ENCODE measurements around the gene ZFC3H1. TPM values are rescaled to one million over a fixed set of nuclear protein-coding genes. Genes with fewer than 3 reads are reported as not detected.

Gene ZFC3H1
- total and polyA plus RNA-seq, 9 of the 15 experiments (the other 6 are each of a cell fraction or from before 2014, with no cell fraction given), result 14.8 to 80.5 (median 22.1) TPM

DNA sequence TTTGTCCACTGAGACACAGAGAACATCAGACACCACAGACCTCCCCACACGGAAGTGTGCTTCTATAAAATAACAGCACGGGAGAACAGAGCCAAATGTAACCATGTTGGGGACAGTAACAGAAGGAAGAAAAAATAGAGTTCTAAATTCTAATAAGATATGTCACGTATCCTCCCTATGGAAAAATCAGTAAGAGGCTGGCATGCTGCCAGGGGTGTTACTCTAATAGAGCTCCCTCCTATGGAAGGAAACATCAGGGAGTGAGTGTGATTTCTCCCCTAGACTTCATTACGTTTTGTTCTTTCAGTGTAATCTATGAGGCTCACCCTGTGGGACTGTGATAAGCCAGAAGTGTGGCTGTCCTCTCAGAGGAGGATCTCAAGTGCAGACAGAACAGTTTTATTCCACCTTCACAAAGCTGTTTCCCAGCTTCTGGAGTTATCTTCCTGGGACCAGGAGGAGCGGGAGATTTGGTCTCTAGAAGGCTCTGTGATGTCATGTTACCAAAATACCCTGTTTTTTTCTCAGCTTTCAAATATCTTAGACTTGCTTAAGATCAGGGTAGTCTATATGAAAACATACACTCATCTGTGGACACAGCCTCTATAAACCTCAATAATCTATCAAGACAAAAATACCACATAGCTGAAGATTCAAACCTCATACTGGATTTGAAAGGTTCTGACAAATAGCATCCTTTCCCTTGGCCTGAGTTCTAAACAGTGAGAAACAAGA, 69.3 kb downstream of the ZFC3H1 start (continued):
- TF ChIP-seq, protein P1, sequence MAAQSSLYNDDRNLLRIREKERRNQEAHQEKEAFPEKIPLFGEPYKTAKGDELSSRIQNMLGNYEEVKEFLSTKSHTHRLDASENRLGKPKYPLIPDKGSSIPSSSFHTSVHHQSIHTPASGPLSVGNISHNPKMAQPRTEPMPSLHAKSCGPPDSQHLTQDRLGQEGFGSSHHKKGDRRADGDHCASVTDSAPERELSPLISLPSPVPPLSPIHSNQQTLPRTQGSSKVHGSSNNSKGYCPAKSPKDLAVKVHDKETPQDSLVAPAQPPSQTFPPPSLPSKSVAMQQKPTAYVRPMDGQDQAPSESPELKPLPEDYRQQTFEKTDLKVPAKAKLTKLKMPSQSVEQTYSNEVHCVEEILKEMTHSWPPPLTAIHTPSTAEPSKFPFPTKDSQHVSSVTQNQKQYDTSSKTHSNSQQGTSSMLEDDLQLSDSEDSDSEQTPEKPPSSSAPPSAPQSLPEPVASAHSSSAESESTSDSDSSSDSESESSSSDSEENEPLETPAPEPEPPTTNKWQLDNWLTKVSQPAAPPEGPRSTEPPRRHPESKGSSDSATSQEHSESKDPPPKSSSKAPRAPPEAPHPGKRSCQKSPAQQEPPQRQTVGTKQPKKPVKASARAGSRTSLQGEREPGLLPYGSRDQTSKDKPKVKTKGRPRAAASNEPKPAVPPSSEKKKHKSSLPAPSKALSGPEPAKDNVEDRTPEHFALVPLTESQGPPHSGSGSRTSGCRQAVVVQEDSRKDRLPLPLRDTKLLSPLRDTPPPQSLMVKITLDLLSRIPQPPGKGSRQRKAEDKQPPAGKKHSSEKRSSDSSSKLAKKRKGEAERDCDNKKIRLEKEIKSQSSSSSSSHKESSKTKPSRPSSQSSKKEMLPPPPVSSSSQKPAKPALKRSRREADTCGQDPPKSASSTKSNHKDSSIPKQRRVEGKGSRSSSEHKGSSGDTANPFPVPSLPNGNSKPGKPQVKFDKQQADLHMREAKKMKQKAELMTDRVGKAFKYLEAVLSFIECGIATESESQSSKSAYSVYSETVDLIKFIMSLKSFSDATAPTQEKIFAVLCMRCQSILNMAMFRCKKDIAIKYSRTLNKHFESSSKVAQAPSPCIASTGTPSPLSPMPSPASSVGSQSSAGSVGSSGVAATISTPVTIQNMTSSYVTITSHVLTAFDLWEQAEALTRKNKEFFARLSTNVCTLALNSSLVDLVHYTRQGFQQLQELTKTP (IDR thresholded peaks at IDR 0.05; ENCODE audit: low read depth in 1 of 2, partially characterized antibody in 2 of 2), result no peak
- no peak for TF ChIP-seq RUNX1 (IDR thresholded peaks at IDR 0.05; ENCODE audit: low read depth)
- no peak for TF ChIP-seq MCM5 (IDR thresholded peaks at IDR 0.05; ENCODE audit: low read depth)
- TF ChIP-seq ZZZ3 (IDR thresholded peaks at IDR 0.05), result no peak
- no peak for TF ChIP-seq PURB (CRISPR knock-in tag; IDR thresholded peaks at IDR 0.05; ENCODE audit: low read depth)
- TF ChIP-seq, protein P2, sequence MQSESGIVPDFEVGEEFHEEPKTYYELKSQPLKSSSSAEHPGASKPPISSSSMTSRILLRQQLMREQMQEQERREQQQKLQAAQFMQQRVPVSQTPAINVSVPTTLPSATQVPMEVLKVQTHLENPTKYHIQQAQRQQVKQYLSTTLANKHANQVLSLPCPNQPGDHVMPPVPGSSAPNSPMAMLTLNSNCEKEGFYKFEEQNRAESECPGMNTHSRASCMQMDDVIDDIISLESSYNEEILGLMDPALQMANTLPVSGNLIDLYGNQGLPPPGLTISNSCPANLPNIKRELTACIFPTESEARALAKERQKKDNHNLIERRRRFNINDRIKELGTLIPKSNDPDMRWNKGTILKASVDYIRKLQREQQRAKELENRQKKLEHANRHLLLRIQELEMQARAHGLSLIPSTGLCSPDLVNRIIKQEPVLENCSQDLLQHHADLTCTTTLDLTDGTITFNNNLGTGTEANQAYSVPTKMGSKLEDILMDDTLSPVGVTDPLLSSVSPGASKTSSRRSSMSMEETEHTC (IDR thresholded peaks at IDR 0.05), result no peak
- no peak for TF ChIP-seq BRD9 (IDR thresholded peaks at IDR 0.05; ENCODE audit: low read depth, partially characterized antibody)
- peak; percentile 52 for TF ChIP-seq CXXC5 (CRISPR knock-in tag; IDR thresholded peaks at IDR 0.05)
- TF ChIP-seq ZNF707 (CRISPR knock-in tag; conservative IDR thresholded peaks at IDR 0.05), result no peak
- TF ChIP-seq CBX3 (IDR thresholded peaks at IDR 0.05; ENCODE audit: borderline replicate concordance in 1 of 2, low read length in 2 of 2), result peak in 1 of 2 experiments; percentile 86; a peak in 2 of 3 replicates
- no peak for TF ChIP-seq PHF21A (IDR thresholded peaks at IDR 0.05; ENCODE audit: borderline replicate concordance, low read depth)
- no peak for TF ChIP-seq ZNF444 (CRISPR knock-in tag; IDR thresholded peaks at IDR 0.05)
- no peak for TF ChIP-seq SRSF9 (IDR thresholded peaks at IDR 0.05; ENCODE audit: borderline replicate concordance, low read depth, low read length)
- TF ChIP-seq FUS (optimal IDR thresholded peaks at IDR 0.05; ENCODE audit: low read depth, low read length), result no peak
- TF ChIP-seq MAFG (tag; conservative IDR thresholded peaks at IDR 0.05), result no peak
- no peak for TF ChIP-seq ZFP30 (CRISPR knock-in tag; IDR thresholded peaks at IDR 0.05; ENCODE audit: borderline replicate concordance)
- 0 out of 2 replicates have a peak, but pooled peaks have one; percentile 30 for TF ChIP-seq JUND (IDR thresholded peaks at IDR 0.05; ENCODE audit: borderline replicate concordance, low read depth, low read length)
- TF ChIP-seq JUND (tag; IDR thresholded peaks at IDR 0.05; ENCODE audit: borderline replicate concordance, low read depth, low read length), result 0 out of 3 replicates have a peak, but pooled peaks have one; percentile 26
- peak; percentile 70 for TF ChIP-seq GATA2 (CRISPR knock-in tag; IDR thresholded peaks at IDR 0.05)
- peak; percentile 85 for TF ChIP-seq ARID1B (IDR thresholded peaks at IDR 0.05)
- 0 out of 4 replicates have a peak, but pooled peaks of 1 of the 2 experiments have one; percentile 25 for TF ChIP-seq HDAC1 (IDR thresholded peaks at IDR 0.05)
- TF ChIP-seq, protein P3, sequence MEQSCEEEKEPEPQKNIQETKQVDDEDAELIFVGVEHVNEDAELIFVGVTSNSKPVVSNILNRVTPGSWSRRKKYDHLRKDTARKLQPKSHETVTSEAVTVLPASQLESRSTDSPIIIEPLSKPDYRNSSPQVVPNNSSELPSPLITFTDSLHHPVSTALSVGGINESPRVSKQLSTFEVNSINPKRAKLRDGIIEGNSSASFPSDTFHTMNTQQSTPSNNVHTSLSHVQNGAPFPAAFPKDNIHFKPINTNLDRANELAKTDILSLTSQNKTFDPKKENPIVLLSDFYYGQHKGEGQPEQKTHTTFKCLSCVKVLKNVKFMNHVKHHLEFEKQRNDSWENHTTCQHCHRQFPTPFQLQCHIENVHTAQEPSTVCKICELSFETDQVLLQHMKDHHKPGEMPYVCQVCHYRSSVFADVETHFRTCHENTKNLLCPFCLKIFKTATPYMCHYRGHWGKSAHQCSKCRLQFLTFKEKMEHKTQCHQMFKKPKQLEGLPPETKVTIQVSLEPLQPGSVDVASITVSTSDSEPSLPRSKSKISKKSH (CRISPR knock-in tag; IDR thresholded peaks at IDR 0.05), result no peak

Measured in K562 (cell line).